Left colon (tissue), 2 donors: ENCODE results near the gene PDGFA. TPM values are rescaled to one million over a fixed set of nuclear protein-coding genes. Genes with fewer than 3 reads are reported as not detected.

Source experiments
- ATAC-seq: fragments of 200-7000 bp; cut with Tn5 transposase; one replicate; pipeline ENCODE4 v1.9.1; 2020; ENCODE audit warnings: mild to moderate bottlenecking, moderate library complexity
- DNase-seq, 2 donors: peaks; one replicate each; pipeline ENCODE4 v3.0.0-alpha.2; 2020
- intact Hi-C, 2 donors: fragments of 100-400 bp; cut with DNase I in 1 of 2; cut with micrococcal nuclease in 1 of 2; formaldehyde crosslinking; loops; one replicate each; pipeline versions ENCODE4 v1.11.2 to v1.14.0; 2022; cut with DNase I, micrococcal nuclease
- total RNA-seq, 2 donors: library from RNA; stranded (reverse); fragmentation: NEBNext Ultra II Directional; extraction: Animal tissue kit (Norgen Biotek cat#: 25700); gene quantifications; one replicate each; pipeline ENCODE4 v1.2.1, GENCODE V29; 2021
- donor health status: DM: no; HTN: no; CAD: no.
- donor health status: DM: yes; HTN: yes; CAD: no.

PDGFA gene
- total RNA-seq, 2 donors from 2014 or later, result 58.7 to 80.2 TPM

DNA sequence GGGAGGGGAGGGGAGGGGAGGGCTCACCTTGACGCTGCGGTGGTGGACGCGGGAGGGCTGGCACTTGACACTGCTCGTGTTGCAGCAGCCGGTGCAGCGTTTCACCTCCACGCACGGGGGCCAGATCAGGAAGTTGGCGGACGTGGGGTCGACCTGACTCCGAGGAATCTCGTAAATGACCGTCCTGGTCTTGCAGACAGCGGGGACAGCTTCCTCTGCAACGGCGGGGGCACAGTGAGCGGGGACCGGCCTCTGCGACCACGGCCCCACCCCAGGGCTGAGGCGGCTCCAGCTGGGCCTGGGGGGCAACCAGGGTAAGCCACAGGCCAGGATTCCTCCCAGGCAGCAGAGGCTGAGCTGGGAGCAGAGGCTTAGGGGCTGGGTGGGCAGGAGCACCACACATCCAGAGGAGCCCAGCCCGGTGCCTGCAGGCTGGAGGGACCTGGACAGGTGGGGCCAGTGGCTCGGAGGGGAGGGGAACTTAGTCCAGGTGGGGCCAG, 8.8 kb downstream of the PDGFA start:
- no peak for ATAC-seq
- intact Hi-C loops, result no loop called here
- DNase-seq, result peak in 1 of 2 donors; percentile 25

DNA sequence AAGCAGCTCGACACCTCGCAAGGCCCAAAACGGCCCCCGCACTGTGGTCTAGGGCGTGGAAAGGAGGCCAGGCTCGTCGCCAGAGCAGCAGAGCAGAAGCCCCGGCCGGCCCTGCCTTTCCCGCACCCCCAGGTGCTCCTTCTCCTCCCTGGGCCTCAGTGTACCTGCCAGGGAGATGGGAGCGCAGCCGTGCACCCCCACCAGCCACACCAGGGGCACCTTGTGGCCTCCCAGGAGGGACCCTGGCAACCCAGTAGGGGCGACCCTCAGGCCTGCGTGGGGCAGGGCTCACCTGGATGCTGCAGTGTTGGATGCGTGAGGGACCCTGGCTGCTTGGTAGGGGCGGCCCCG, 9.5 kb downstream of the PDGFA start:
- ATAC-seq (no peak), DNase-seq (peak in 1 of 2 donors; percentile 24)
- intact Hi-C loops, result no loop called here

DNA sequence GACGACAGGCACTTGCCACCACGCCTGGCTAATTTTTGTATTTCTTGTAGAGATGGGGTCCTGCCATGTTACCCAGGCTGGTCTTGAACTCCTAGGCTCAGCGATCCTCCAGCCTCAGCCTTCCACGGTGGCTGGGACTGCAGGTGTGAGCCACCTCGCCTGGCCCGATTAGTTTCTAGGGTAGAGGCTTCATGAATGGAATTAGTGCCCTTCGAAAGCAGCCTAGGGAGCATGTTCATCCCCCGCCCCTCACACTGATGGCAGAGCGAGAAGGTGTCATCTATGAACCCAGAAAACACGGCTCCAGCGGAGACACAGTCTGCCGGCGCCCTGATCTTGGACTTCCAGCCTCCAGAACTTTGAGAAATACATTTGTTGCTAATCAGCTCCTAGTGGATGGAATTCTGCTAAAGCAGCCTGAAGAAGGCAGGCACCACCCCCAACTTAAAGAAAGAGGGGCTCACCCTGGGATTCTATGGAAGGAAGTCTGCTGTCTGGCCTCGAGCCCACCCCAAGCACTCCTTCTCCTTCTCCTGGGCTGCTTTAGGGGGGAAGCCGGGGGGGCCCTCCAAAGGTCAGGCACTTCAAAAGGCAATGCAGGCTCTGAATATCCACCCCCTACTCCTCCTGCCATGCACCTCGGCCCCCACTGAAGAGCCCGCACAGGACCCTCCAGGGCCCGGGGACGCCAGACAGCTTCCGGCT, 10.1 kb downstream of the PDGFA start:
- intact Hi-C loops, result no loop called here
- DNase-seq (peak in 1 of 2 donors; percentile 19), ATAC-seq (no peak)

DNA sequence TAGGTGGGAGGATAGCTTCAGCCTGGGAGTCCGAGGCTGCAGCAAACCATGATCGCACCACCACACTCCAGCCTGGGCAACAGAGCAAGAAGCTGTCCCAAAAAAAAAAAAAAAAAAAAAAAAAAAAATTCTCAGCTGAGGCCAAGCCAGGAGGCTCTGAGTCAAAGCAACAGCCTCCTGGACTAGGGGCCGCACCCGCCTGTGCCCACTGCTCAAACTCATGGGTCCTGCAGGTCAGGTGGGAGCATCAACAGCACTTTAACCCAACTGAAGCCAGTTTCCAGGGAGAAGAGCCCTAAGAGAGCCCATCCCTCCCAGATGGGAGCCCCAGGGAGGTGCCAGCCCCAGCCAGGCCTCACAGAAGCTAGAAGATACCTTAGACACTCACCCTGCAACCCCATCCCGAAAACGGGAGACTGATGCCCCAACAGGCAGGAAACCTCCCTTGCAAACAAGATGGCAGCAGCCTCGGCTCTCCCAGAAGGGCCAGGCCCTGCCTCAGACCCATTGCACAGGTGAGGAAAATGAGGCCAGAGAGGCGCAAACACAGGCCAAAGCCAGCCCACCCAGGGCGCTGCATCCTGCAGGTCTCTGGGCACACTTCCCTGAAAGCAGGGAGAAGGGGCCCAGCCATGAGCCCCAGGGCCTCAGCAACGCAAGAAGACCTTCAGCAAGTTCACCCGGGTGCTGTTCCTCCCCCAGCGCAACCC, 11.0 kb downstream of the PDGFA start:
- ATAC-seq (no peak), DNase-seq (peak in 1 of 2 donors; percentile 17)
- intact Hi-C loops, result no loop called here

DNA sequence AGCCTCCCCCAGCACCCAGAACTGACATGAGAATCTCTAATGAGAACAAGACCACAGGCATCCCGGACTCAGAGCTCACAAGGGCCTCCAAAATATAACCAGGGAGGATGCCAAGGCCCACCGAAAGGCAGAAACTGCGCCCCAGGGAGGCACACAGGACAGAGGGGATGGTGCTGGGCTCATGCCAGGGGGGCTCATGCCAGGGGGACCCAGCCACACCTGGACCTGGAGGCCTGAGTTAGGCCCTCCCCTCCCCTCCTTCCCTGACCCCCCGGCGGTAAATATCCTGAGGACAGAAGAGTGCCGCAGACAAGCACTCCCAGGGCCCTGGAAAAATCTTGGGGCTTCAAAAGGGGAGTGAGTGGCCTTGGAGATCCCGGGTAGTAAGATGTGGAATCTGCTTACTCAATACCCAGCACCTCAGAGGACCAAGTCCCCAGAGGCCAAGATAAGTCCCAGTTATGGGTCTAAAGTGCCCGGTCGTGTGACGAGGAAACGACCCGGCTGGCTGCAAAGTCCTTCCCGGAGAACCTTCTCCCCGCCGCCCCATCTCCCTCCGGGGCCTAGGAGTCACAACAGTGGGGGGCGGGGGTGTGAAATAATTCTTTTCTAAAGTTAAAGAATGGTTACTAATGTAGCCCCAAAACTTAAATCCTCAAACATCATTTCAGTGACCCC, 11.9 kb downstream of the PDGFA start:
- intact Hi-C loops, result no loop called here

DNA sequence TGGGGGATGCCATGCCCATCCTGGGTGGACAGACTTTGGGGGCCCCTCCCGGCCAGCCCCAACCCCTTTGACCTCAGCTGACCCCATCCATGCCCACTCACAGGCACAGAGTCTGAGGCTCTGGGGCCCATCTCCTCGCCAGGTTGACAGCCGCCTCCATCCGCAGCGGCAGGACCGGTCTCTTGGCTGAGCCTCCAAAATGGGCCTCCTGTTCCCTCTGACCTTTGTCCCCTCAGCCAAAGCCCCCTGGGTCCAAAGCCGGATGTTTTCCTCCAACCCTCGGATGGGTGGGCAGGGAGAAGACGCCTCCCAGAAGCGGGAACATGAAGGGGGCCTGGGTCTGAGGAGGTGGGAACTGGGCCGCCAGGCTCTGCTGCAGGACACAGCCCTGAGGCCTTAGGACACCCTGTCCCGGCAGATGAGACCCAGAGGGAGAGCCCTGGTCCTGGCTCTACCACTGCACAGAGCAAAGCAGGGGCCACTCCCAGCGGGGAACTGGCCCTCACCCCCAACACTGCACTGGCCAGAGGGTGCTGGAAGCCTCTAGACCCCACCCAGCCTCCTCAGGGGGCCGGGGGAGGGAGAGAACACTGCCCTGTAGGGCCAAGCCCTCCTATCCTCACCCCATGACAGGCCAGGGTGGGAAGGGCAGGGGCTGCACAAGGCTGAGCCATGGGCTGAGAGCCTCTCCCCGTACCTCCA, 12.6 kb downstream of the PDGFA start:
- DNase-seq (peak; percentile 2 to 23), ATAC-seq (no peak)
- intact Hi-C loops, result no loop called here

More for the DNA sequence above, 11.9 kb downstream of the PDGFA start:
- ATAC-seq (no peak), DNase-seq (peak; percentile 2 to 22)

DNA sequence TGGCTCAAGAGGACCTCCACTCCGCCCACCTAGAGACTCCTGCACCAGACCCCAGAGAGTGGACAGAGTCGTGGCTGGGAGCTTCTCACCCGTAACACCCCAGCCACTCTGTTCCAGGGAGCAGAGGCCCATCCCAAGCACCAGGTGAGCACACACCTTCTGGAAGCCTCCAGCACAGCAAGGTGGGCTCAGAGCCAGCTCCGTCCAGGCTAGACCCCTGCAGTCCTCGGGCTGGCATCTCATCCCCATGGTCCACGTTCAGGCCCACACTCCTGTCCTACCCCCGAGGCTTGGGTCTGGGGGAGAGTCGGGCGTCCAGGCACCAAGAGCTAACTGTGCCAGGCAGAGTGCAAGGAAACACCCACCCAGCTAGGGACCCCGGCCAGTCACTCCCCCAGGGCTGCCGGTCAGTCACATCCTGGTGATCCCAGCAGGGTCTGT, 13.2 kb downstream of the PDGFA start:
- DNase-seq (peak; percentile 10 to 29), ATAC-seq (no peak)
- intact Hi-C loops, result no loop called here

DNA sequence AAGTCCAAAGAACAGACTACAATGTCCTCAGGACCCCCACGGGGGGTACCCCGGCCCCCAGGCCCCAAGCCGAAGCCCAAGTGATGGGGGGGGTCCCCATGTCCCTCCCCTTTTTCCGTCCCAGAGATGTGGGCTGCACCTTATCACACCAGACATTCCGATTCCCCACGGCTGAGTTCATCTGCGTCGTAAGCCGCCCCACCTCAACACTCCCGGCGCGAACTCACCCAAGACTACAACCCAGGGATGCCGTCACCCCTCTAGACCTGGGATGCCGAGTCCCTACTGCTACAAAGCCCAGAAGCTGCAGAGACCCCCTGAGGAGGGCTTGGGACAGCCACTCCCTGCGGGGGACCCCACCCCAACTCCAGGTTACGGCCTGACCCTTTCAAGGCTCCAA, 14.5 kb downstream of the PDGFA start:
- intact Hi-C loops, result no loop called here
- ATAC-seq (no peak), DNase-seq (peak; percentile 19 to 39)

DNA sequence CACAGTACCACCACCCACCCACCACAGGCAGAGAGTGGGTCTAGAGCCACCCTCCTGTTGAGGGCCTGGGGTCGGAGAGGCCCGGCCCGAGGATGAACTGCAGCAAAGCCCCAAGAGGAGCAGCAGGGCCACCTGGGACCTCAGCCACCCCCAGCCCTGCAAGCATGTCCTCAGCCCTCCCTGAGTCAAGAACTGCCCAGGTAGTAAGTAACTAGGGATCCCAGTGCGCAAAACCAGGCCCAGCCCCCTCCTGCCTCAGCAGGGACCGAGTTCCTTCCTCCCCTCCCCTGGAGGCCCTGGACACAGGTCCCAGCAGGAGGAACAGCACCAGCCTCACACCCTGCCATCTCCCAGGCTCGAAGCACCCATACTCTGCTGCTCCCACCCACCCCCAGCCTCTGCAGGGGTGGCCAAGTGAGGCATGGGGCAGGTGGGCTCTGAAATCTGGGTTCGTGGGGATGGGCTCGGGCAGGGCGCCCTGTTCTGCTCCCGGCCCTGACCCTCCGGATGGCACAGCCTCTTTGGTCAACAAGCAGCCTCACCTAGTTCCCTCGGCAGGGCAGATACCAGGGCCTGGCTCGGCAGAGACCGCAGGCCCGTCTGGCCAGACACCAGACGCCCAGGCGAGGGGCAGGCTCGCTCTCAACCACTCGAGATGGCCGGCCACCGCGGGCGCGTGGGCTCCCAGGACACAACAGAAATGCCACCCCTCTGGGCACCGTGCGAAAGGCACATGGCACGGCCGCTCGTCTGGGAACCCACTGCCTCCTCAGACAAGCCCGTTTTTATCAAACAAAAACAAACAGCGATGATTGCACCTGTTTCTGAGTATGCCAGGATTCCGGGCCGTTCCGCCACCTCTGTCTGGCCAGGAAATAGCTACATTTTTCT, 15.2 kb downstream of the PDGFA start:
- DNase-seq, result peak; percentile 57 to 65
- peak; percentile 56 for ATAC-seq
- intact Hi-C loops, result no loop called here

DNA sequence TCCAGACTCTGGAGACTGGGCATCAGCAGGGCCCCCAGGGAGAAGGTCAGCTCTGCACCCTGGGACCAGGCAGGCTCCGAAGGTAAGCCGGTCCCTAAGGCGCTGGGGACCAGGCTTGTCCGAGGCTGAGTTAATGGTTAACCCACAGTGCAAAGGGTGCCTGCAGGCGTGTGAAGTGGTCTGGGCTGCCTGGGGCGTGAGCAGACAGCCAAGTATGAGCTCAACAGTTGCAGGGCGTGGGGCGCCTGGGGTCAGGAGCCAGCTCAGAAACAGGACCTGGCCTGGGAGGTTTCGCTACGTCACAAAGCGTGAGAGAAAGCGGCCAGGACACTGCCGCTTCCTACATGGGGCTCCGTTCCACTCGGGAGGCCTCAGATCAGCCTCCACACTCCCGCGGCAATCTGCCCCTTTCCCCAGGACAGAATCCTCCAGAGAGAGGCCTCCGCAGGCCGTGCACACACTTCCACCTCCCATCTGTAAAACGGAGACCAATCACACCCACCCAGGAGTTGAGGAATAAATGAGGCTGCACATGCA, 16.0 kb downstream of the PDGFA start:
- ATAC-seq (peak; percentile 86), DNase-seq (peak; percentile 88 to 96)
- intact Hi-C loops, result no loop called here

DNA sequence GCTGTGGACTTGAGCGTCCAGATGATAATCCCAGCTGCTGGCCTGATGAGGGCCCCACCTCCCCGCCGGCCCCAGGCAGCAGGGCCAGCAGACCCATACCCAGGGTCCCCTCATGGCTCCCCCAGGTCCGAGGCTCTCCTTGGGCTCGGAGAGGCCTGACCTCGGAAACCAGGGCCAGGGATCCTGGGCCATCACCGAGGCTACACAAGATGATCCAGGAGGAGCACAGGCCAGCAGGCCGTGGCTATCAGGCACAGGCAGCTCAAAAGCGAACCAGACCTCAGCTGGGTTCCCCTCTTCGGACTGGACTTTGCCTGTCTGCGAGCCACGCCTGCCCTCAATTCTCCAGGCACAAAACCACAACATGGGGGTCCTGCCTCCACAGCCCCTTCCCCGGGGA, 17.4 kb downstream of the PDGFA start:
- intact Hi-C loops, result no loop called here
- DNase-seq (peak in 1 of 2 donors; percentile 11), ATAC-seq (no peak)

DNA sequence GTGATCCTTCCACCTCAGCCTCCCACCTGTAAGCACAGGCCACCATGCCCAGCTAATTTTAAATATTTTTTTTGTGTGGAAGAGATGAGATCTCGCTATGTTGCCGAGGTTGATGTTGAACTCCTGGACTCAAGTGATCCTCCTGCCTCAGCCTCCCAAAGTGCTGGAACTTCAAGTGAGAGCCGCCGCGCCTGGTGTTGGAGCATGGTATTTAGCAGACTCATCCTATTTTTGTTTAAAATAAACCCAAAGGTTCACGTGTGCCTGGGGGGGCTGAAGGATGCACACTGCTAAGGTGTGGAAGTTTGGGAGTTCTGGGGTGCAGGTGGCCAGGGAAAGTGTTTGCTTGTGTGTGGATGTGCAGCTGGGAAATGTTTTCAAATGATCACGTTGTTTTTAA, 18.1 kb downstream of the PDGFA start:
- intact Hi-C loops, result no loop called here
- ATAC-seq (no peak), DNase-seq (peak; percentile 3 to 10)

DNA sequence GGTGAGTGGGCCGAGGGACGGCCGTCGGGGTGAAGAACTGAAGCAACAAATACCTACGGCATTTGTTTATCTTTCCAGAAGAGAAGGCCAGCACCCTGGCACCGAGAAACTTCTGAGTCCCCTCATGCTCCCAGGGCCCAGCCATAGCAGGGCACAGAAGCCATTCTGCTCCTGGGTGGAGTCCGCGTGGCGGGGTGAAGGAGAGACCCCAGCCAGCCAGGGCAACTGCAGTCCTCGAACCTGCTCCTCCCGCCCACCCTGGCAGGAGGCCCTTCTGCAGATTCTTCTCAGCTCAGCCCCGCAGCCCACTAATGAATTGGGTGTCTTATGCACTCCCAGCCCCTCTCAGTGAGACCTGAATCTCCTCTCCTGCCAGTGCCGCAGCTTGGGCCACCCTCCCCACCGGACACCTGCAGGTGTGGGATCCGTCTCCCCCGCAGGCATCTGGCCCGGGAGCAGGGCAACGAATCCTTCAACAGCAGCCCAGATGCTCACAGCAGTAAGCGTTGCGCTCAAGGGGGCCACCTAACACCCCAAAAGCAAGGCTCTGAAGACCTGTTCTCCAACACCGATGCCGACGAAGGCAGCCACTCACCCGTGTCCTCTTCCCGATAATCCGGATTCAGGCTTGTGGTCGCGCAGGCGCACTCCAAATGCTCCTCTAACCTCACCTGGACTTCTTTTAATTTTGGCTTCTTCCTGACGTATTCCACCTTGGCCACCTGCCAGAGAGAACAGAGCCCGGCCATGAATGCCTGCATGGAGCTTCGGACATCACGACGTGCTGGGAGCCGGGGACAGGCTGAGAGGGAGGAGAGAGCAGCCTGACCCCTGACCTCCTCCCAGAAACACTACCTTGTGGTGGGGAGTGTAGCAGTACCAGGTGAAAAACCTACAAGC, 18.9 kb downstream of the PDGFA start:
- intact Hi-C loops, result no loop called here
- ATAC-seq, result no peak
- DNase-seq, result peak; percentile 4 to 22

DNA sequence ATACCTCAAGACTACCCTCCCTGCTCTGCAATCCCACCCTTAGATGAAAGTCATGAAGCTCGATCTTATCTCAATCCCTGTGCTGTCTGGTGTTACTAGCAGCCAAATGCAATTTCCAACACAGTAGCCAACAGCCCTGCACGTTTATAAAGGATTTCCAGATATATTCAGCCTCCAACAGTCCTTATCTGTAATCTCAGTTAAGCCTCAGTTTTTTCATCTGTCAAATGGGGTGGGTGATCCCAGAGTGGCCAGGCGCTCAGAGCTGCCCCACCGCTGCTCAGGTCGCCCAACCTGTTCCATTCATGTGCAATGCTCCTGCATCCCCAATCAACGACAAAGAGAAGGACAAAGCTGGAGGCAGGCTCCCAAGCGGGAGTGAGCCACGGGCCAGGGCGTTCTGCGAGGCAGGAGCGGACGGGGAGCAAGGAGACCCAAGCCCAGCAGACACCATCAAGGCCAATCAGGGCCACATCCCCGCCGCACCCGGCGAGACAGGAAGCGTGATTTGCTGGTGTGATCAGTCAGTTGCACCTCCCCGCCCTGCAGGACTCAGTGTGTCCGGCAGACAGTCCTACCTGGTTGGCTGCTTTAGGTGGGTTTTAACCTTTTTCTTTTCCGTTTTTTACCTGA, 19.7 kb downstream of the PDGFA start:
- intact Hi-C loops, result no loop called here
- DNase-seq (peak; percentile 2 to 23), ATAC-seq (no peak)

DNA sequence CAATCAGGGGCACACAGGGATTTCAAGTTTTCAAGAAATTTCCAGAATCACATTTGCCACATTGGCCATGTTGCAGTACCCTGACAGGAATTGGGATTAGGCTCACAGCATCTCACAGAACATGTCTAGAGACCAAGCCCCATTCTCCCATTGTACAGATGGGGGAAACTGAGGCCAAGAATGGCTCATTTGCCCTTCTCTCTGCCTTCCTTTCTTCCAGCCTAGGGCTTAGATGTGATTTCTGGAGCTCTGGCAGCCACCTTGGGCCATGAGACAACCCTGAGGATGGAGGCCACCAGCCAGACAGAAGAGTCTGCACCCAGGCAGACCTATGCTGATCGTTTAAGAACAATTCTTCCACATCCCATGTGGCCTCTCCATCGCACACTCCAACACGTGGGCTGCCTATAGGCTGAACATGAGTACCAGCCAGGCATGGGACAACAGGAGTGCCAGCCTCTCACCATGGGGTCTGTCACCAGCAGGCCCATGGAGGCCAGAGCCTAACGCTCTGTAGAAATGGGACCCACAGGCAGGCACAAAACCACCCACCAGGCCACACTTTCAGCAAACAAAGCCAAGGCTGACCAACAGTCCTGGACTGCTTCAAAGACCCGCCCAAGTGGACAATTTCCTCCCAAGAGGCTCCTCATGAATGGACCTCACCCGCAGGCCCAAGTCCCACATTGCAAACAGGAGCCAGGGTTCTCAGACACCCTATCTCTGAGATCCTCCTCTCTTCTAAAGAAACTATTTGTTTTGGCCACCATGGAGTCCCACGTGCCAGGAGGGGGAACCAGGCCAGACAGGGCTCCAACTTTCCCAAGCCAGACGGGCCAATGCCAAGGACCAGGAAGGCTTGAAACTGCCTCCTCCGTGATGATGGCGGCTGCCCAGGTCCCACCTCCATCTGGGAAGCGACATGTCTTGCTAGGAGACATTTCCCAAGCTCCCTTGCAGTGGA, 20.7 kb downstream of the PDGFA start:
- ATAC-seq (no peak), DNase-seq (peak; percentile 2 to 23)
- intact Hi-C loops, result no loop called here
